ENCODE results near the gene TTC9.

DNA sequence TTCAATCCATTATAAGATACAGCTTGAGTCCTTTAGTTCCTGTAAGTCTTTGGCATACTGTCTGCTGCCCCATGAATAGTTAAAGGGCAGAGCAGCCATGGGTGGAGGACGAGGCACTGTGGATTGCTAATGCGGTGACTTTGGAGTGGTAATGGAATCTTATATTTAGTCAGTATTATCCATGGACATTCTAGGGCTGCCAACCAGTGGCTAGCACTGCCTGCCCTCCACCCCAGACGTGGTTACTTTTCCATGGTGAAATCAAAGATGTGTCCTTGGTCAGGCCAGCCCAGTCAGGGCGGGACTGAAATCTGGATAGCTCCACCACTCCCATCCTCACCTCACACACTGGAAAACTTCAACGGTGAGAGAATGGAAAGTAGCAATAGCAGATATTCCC, 2.3 kb downstream of the TTC9 start:
- TF ChIP-seq, protein P1, sequence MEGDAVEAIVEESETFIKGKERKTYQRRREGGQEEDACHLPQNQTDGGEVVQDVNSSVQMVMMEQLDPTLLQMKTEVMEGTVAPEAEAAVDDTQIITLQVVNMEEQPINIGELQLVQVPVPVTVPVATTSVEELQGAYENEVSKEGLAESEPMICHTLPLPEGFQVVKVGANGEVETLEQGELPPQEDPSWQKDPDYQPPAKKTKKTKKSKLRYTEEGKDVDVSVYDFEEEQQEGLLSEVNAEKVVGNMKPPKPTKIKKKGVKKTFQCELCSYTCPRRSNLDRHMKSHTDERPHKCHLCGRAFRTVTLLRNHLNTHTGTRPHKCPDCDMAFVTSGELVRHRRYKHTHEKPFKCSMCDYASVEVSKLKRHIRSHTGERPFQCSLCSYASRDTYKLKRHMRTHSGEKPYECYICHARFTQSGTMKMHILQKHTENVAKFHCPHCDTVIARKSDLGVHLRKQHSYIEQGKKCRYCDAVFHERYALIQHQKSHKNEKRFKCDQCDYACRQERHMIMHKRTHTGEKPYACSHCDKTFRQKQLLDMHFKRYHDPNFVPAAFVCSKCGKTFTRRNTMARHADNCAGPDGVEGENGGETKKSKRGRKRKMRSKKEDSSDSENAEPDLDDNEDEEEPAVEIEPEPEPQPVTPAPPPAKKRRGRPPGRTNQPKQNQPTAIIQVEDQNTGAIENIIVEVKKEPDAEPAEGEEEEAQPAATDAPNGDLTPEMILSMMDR (IDR thresholded peaks at IDR 0.05; ENCODE audit: low read depth, low read length, missing input control) = no peak
- TF ChIP-seq JUND (IDR thresholded peaks at IDR 0.05) (no peak), RAD21 (IDR thresholded peaks at IDR 0.05) (no peak), GABPA (IDR thresholded peaks at IDR 0.05 in 1 of 2, conservative IDR thresholded peaks at IDR 0.05 in 1 of 2) (no peak), TAF1 (conservative IDR thresholded peaks at IDR 0.05) (no peak), EGR1 (IDR thresholded peaks at IDR 0.05; ENCODE audit: low read depth in 2 of 2) (no peak), NR2F2 (IDR thresholded peaks at IDR 0.05) (no peak), RXRA (IDR thresholded peaks at IDR 0.05) (no peak), HNF4A (conservative IDR thresholded peaks at IDR 0.05) (no peak), YY1 (IDR thresholded peaks at IDR 0.05) (no peak), SP1 (IDR thresholded peaks at IDR 0.05) (no peak)
- TF ChIP-seq, protein P2, sequence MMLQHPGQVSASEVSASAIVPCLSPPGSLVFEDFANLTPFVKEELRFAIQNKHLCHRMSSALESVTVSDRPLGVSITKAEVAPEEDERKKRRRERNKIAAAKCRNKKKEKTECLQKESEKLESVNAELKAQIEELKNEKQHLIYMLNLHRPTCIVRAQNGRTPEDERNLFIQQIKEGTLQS (IDR thresholded peaks at IDR 0.05) = no peak
- TF ChIP-seq, protein P3, sequence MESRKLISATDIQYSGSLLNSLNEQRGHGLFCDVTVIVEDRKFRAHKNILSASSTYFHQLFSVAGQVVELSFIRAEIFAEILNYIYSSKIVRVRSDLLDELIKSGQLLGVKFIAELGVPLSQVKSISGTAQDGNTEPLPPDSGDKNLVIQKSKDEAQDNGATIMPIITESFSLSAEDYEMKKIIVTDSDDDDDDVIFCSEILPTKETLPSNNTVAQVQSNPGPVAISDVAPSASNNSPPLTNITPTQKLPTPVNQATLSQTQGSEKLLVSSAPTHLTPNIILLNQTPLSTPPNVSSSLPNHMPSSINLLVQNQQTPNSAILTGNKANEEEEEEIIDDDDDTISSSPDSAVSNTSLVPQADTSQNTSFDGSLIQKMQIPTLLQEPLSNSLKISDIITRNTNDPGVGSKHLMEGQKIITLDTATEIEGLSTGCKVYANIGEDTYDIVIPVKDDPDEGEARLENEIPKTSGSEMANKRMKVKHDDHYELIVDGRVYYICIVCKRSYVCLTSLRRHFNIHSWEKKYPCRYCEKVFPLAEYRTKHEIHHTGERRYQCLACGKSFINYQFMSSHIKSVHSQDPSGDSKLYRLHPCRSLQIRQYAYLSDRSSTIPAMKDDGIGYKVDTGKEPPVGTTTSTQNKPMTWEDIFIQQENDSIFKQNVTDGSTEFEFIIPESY (IDR thresholded peaks at IDR 0.05) = no peak
- TF ChIP-seq, protein P4, sequence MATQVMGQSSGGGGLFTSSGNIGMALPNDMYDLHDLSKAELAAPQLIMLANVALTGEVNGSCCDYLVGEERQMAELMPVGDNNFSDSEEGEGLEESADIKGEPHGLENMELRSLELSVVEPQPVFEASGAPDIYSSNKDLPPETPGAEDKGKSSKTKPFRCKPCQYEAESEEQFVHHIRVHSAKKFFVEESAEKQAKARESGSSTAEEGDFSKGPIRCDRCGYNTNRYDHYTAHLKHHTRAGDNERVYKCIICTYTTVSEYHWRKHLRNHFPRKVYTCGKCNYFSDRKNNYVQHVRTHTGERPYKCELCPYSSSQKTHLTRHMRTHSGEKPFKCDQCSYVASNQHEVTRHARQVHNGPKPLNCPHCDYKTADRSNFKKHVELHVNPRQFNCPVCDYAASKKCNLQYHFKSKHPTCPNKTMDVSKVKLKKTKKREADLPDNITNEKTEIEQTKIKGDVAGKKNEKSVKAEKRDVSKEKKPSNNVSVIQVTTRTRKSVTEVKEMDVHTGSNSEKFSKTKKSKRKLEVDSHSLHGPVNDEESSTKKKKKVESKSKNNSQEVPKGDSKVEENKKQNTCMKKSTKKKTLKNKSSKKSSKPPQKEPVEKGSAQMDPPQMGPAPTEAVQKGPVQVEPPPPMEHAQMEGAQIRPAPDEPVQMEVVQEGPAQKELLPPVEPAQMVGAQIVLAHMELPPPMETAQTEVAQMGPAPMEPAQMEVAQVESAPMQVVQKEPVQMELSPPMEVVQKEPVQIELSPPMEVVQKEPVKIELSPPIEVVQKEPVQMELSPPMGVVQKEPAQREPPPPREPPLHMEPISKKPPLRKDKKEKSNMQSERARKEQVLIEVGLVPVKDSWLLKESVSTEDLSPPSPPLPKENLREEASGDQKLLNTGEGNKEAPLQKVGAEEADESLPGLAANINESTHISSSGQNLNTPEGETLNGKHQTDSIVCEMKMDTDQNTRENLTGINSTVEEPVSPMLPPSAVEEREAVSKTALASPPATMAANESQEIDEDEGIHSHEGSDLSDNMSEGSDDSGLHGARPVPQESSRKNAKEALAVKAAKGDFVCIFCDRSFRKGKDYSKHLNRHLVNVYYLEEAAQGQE (IDR thresholded peaks at IDR 0.05) = no peak

All from liver (tissue), 3 donors.